T-helper 2 cell treated with Interferon-gamma antibody and Interleukin-4, amounts not matched to agents 100 ng/mL and 5 ng/mL, for 36 hours (primary cell): ENCODE data around the gene ARL6IP4. TPM values are rescaled to one million over a fixed set of nuclear protein-coding genes. Genes with fewer than 3 reads are reported as not detected.
"Not testable (repeated sequence)": the region's sequence is repeated elsewhere in the genome, so short reads cannot be mapped to it uniquely, and the experiment has no call there.

Experiments
- intact Hi-C: fragments of 100-400 bp; cut with micrococcal nuclease; formaldehyde crosslinking; loops from one replicate; pipeline ENCODE4 v1.15.1; 2023
- total RNA-seq: library from RNA; stranded (reverse); gene quantifications from 2 replicates; pipeline ENCODE4 v1.2.3, GENCODE V29; 2022

ARL6IP4 gene
- total RNA-seq = 177 and 184 TPM in 2 replicates

DNA sequence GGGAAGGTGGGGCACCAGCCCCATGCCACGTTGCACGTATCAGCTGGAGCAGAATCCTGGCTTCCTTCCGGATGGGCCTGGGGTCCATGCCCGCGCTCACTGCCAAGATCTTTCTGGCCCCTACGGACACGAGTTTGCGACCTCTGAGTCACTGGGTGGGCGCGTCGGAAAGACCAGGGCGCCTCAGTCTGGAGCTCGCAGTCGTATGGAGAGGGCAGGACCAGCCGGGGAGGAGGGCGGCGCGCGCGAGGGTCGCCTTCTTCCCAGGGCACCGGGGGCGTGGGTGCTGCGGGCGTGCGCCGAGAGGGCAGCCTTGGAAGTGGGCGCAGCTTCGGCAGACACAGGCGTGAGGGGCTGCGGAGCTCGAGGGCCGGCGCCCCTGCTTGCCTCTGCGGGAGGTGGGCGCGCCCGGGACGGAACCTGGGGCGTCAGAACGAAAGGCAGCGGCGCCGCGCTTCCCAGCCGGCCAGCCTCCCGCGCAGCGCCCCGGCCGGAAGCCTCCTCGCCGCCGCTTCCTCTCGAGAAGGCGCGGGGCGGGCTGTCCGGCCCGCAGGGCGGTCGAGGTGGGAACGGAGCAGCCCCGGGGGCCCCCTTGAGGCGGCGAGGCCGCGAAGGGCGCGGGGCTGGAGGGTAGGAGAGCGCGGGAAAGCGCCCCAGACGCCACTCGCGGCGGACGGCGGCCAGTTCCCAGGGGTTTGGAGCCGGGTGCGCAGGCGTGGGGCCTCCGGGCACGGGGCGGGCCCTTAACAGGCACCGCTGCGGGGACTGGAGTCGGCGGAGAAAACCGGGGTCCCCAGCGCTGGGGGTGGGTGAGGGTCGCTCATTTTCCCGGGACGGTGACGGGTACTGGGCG, at the start of gene ARL6IP4:
Gene ARL6IP4 (plus strand): TSS at position 499 of the 853 bp plus-strand sequence. CDS start 459 bp downstream, outside the sequence.
- intact Hi-C loops = no loop called here

DNA sequence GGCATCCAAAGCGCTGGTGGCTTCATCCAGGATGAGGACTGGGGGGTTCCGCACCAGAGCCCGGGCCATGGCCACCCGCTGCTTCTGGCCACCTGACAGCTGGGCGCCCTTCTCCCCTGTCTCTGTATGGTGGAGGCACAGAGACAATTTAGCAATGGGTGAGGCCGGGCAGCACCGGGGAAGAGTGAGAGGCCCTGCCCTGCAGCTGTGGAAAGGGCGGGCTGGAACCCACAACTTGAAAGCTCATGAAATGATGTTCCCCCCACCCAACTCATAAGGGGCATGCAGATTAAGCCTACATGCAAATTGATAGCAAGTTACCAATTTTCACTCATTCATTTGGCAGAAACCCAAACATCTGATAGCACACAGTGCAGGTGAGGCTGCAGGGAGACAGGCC, 48.3 kb upstream of the ARL6IP4 start:
- intact Hi-C loops = no loop called here

- intact Hi-C loops = no loop called here
Observed at GRCh38 chr12:122934722-122935121, 45.8 kb upstream of the ARL6IP4 start.

DNA sequence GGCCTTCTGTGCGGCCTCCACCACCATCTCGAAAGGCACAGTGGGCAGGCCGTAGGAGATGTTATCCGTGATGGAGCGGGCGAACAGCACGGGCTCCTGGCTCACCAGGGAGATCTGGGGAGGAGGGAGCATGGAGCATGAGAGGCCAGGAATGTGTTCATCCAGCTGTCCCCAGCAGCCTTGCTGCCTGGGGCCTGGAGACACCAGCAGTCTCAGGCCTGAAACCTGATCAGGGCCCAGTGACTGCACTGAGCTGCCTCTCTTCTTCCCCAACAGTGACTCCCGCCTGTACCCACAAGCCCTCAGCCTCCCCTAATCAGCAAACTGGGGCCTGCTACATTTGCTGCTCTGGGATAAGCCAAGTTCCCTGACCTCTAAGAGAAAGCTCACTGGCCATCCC, 45.2 kb upstream of the ARL6IP4 start:
- intact Hi-C loops = no loop called here

GRCh38 chr12:122937622-122938091, 42.8 kb upstream of the ARL6IP4 start:
- intact Hi-C loops = no loop called here

- intact Hi-C loops = no loop called here
Observed at GRCh38 chr12:122939125-122939524, 41.4 kb upstream of the ARL6IP4 start.

GRCh38 chr12:122941351-122941750, 39.1 kb upstream of the ARL6IP4 start:
- intact Hi-C loops = not testable (repeated sequence)

DNA sequence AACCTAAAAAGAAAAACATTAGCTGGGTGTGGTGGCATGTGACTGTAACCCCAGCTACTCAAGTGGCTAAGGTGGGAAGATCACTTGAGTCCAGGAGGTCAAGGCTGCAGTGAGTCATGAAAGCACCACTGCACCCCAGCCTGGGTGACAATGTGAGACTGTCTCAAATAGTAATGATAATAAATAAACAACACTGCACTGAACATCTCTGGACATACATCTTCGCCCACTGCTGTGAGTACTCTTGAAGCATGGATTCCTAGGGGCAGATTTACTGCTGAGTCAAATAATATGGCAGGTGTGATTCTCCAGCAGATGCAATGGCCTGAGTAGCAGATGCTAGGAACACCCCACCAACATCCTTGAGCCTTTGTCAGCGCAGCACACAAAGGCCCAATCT, 37.8 kb upstream of the ARL6IP4 start:
- intact Hi-C loops = no loop called here

- intact Hi-C loops = no loop called here
Observed at GRCh38 chr12:122943196-122943595, 37.3 kb upstream of the ARL6IP4 start.

GRCh38 chr12:122944605-122945592, 35.6 kb upstream of the ARL6IP4 start:
- intact Hi-C loops = no loop called here

GRCh38 chr12:122946690-122947341, 33.7 kb upstream of the ARL6IP4 start:
- intact Hi-C loops = no loop called here

- intact Hi-C loops = no loop called here
Observed at GRCh38 chr12:122947352-122947792, 33.1 kb upstream of the ARL6IP4 start.

GRCh38 chr12:122948605-122949004, 31.9 kb upstream of the ARL6IP4 start:
- intact Hi-C loops = no loop called here

DNA sequence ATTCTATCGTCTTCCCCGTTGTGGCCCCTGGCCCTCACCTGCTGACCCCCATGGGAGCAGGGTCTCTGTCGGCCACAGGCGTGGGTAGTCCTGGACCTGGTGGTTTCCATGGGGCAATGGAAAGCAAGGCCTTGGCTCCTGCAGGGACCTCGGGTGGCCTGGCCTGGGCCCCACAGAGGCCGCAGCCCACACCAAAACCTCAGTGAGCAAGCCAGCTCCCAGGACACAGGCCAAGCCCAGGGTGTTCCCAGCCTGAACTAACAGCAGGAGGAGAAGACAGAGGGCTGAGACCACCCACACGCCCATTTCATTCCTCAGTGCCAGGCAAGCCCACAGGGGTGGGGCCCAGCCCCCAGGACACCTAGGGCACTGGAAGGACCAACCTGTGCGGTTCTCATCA, 31.1 kb upstream of the ARL6IP4 start:
- intact Hi-C loops = no loop called here

GRCh38 chr12:122949816-122950675, 30.4 kb upstream of the ARL6IP4 start:
- intact Hi-C loops = loop anchor here (5.0 kb wide), 1 partner anchor 68 kb away; no protein-coding TSS in a partner anchor

DNA sequence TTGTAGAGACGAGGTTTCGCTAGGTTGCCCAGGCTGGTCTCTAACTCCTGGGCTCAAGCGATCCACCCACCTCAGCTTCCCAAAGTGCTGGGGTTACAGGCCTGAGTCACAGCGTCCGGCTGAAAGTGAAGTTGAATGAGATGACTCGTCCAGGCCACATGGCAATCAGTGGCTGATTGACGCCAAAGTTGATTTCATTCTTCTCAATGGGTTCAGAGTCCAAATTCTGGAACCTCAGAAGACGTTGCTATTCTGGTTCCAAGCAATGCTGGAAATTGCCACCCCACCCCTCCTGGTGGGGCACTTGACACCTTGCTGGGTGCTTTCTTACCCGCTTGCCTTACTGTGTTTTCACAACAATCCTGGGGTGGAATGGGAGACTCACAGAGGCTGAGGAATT, 29.1 kb upstream of the ARL6IP4 start:
- intact Hi-C loops = loop anchor here (5.0 kb wide), 1 partner anchor 69 kb away; no protein-coding TSS in a partner anchor

- intact Hi-C loops = loop anchor here (1.0 to 5.0 kb wide), 3 partner anchors 70 to 159 kb away; no protein-coding TSS in a partner anchor
Observed at GRCh38 chr12:122951979-122952892, 28.2 kb upstream of the ARL6IP4 start.

DNA sequence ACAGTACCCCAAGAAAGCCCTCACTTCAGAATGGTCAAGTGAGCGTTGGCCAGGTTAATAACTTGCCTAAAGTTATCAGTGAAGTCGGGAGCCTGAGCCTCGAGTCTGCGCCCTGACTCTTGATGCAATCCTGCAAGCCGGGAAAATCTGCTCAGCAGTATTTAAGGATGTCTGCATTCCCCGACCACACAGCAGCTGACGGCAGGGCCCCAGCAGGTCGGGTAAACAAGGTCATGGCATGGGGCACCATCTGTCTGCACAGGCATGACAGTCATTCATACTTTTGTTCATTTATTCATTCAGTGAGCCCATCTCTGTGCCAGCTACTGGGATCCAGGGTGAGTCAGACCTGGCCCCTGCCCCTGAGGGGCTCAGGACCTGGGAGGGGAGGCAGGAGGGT, 25.3 kb upstream of the ARL6IP4 start:
- intact Hi-C loops = no loop called here

DNA sequence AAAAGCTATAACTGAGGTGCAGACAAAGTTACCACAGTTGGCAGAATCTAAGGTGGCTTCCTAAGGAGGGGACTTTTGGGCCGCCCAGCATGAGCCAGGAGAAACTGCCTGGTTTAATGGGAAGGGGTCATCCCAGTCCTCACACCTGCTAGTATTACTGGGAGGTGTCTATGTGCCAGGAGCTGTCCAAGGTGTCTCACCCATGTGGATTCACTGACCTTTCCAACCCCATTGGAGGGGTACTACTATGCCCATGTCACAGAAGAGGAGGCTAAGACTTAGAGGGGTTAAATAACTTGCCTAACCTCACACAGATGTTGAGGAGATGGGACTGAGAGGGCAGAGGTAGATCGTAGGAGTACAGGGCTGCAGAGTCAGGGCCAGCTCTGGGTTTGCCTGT, 24.4 kb upstream of the ARL6IP4 start:
- intact Hi-C loops = no loop called here
